HepG2 (cell line): ENCODE data around the gene PSAP. TPM values are rescaled to one million over a fixed set of nuclear protein-coding genes. Genes with fewer than 3 reads are reported as not detected.

Experiments
- CBX5 ChIP-seq: sonication (generic); formaldehyde crosslinking; IDR thresholded peaks from 2 replicates; pipeline ENCODE4 v1.4.0; 2020; ENCODE audit warnings: missing genetic modification reagents, borderline replicate concordance
- DR1 ChIP-seq: sonication (generic); formaldehyde crosslinking; IDR thresholded peaks from 2 replicates; pipeline ENCODE4 v1.8.0; 2021; ENCODE audit warnings: mild to moderate bottlenecking, missing genetic modification reagents, inconsistent platforms
- FOSL1 ChIP-seq: sonication (generic); formaldehyde crosslinking; IDR thresholded peaks from 2 replicates; pipeline ENCODE4 v1.9.0; 2021; ENCODE audit warnings: missing genetic modification reagents, borderline replicate concordance
- FOXO1 ChIP-seq: sonication (generic); formaldehyde crosslinking; IDR thresholded peaks from 2 replicates; pipeline ENCODE4 v1.4.0; 2020; ENCODE audit warnings: missing genetic modification reagents
- GATA4 ChIP-seq: sonication (generic); IDR thresholded peaks from 2 replicates; pipeline ENCODE4 v1.6.1; 2016; ENCODE audit warnings: antibody characterized with exemption, low read depth, borderline replicate concordance
- KDM5B ChIP-seq: sonication (generic); formaldehyde crosslinking; IDR thresholded peaks from 2 replicates; pipeline ENCODE4 v1.4.0; 2020; ENCODE audit warnings: missing genetic modification reagents, mild to moderate bottlenecking, borderline replicate concordance
- NCOR1 ChIP-seq: fragments of 200-600 bp; sonication (generic); IDR thresholded peaks from 2 replicates; pipeline ENCODE4 v1.7.0; 2017; ENCODE audit warnings: antibody characterized with exemption, low read length, borderline replicate concordance
- RXRA ChIP-seq: sonication (generic); formaldehyde crosslinking; IDR thresholded peaks from 2 replicates; pipeline ENCODE4 v1.5.1; 2020; ENCODE audit warnings: missing genetic modification reagents
- SKI ChIP-seq: fragments of 450-650 bp; IDR thresholded peaks from one replicate; pipeline ENCODE4 v1.6.1; 2018; ENCODE audit warnings: mild to moderate bottlenecking; ENCODE audit not compliant: partially characterized antibody
- TEAD3 ChIP-seq: optimal IDR thresholded peaks from 2 replicates; pipeline ENCODE3; 2016; ENCODE audit warnings: borderline replicate concordance
- TOE1 ChIP-seq: sonication (generic); formaldehyde crosslinking; IDR thresholded peaks from 2 replicates; pipeline ENCODE4 v1.4.0; 2020; ENCODE audit warnings: mild to moderate bottlenecking, missing genetic modification reagents
- ZFX ChIP-seq: sonication (generic); formaldehyde crosslinking; IDR thresholded peaks from 2 replicates; pipeline ENCODE4 v1.4.0; 2020; ENCODE audit warnings: mild to moderate bottlenecking, low read depth, missing genetic modification reagents, moderate library complexity
- ZNF224 ChIP-seq: sonication (generic); formaldehyde crosslinking; IDR thresholded peaks from 2 replicates; pipeline ENCODE4 v1.5.0; 2020; ENCODE audit warnings: mild to moderate bottlenecking, missing genetic modification reagents
- ZNF773 ChIP-seq: sonication (generic); formaldehyde crosslinking; IDR thresholded peaks from 2 replicates; pipeline ENCODE4 v1.4.0; 2020; ENCODE audit warnings: missing genetic modification reagents, borderline replicate concordance
- ZNF891 ChIP-seq: sonication (generic); formaldehyde crosslinking; IDR thresholded peaks from 2 replicates; pipeline ENCODE4 v1.5.0; 2020; ENCODE audit warnings: mild to moderate bottlenecking, missing genetic modification reagents
- polyA plus RNA-seq, 8 experiments: library from polyadenylated mRNA; depleted of rRNA in 3 of 8; stranded (reverse) in 7 of 8; unstranded in 1 of 8; fragments of >200 nt; fragmentation: Illumina TruSeq in 4 of 8; extraction: Trizol in 4 of 8; gene quantifications; 2 replicates each; pipeline versions ENCODE4 v1.2.1 to v1.2.3, GENCODE V29; 2011 to 2016; ENCODE audit warnings: low read depth in 4 of 8, missing spikeins in 1 of 8, mixed read lengths in 1 of 8; ENCODE audit not compliant: insufficient read depth in 1 of 8
- total RNA-seq, 5 experiments: library from RNA; depleted of rRNA; stranded (reverse); fragments of >200 nt; fragmentation: Illumina TruSeq; extraction: Trizol; gene quantifications; 2 replicates each; pipeline ENCODE4 v1.2.3, GENCODE V29; 2016; ENCODE audit warnings: low read depth in 1 of 5
- TF ChIP-seq, protein P1 (sequence below): sonication (generic); formaldehyde crosslinking; conservative IDR thresholded peaks from 2 replicates; pipeline ENCODE4 v1.4.0; 2020; ENCODE audit warnings: mild to moderate bottlenecking, missing genetic modification reagents, moderate library complexity
- TF ChIP-seq, protein P2 (sequence below): sonication (generic); formaldehyde crosslinking; IDR thresholded peaks from 2 replicates; pipeline ENCODE4 v1.4.0; 2020; ENCODE audit warnings: missing genetic modification reagents
- TF ChIP-seq, protein P3 (sequence below): sonication (generic); formaldehyde crosslinking; IDR thresholded peaks from 2 replicates; pipeline ENCODE4 v1.4.0; 2020; ENCODE audit warnings: mild to moderate bottlenecking, missing genetic modification reagents, borderline replicate concordance
- TF ChIP-seq, protein P4 (sequence below): sonication (generic); formaldehyde crosslinking; IDR thresholded peaks from 2 replicates; pipeline ENCODE4 v1.4.0; 2020; ENCODE audit warnings: mild to moderate bottlenecking, missing genetic modification reagents

The PSAP gene
- total and polyA plus RNA-seq, 2 of the 13 experiments (the other 11 are each of a cell fraction or from before 2014, with no cell fraction given) = 323 to 643 TPM

DNA sequence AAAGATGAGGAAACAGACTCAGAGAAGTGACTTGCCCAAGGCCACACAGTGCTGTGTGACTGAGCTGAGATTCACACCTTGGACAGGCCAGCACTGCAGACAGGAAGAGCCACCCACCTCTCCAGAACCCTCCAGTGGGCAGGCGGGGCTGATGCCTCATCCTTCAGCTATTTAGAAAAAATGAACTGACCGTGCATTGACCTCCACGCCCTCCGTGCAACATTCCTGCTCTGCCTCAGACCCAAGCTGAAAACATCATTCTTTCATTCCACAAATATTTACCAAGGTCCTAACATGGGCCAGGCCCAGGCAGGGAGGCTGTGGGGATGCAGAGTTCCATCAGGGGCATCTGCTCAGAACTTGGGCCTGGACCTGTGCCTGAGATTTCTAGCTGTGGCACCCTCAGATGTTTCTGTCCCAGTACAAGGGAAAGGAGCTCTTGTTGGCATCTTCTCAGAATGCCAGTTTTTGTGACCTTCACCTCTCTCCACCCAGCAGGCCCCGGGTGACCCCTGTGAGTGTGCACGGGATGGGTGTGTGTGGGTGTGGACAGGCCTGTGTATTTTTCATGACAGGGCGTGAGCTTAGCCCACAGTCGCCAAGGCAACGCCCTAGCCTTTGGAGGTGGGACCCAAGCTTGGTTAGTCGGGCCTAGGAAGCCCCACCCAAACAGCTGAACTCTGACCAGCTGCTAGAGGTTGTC, 84.2 kb downstream of the PSAP start (continued):
- TF ChIP-seq, protein P1, sequence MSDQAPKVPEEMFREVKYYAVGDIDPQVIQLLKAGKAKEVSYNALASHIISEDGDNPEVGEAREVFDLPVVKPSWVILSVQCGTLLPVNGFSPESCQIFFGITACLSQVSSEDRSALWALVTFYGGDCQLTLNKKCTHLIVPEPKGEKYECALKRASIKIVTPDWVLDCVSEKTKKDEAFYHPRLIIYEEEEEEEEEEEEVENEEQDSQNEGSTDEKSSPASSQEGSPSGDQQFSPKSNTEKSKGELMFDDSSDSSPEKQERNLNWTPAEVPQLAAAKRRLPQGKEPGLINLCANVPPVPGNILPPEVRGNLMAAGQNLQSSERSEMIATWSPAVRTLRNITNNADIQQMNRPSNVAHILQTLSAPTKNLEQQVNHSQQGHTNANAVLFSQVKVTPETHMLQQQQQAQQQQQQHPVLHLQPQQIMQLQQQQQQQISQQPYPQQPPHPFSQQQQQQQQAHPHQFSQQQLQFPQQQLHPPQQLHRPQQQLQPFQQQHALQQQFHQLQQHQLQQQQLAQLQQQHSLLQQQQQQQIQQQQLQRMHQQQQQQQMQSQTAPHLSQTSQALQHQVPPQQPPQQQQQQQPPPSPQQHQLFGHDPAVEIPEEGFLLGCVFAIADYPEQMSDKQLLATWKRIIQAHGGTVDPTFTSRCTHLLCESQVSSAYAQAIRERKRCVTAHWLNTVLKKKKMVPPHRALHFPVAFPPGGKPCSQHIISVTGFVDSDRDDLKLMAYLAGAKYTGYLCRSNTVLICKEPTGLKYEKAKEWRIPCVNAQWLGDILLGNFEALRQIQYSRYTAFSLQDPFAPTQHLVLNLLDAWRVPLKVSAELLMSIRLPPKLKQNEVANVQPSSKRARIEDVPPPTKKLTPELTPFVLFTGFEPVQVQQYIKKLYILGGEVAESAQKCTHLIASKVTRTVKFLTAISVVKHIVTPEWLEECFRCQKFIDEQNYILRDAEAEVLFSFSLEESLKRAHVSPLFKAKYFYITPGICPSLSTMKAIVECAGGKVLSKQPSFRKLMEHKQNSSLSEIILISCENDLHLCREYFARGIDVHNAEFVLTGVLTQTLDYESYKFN = 0 out of 2 replicates have a peak, but pooled peaks have one; percentile 25
- TF ChIP-seq, protein P2, sequence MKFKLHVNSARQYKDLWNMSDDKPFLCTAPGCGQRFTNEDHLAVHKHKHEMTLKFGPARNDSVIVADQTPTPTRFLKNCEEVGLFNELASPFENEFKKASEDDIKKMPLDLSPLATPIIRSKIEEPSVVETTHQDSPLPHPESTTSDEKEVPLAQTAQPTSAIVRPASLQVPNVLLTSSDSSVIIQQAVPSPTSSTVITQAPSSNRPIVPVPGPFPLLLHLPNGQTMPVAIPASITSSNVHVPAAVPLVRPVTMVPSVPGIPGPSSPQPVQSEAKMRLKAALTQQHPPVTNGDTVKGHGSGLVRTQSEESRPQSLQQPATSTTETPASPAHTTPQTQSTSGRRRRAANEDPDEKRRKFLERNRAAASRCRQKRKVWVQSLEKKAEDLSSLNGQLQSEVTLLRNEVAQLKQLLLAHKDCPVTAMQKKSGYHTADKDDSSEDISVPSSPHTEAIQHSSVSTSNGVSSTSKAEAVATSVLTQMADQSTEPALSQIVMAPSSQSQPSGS (CRISPR knock-in tag) = peak; percentile 31; the same call in 1 of the 2 replicates
- 0 out of 2 replicates have a peak, but pooled peaks have one; percentile 25 for TF ChIP-seq KDM5B (CRISPR knock-in tag)
- no peak for TF ChIP-seq ZNF891 (CRISPR knock-in tag)
- peak; percentile 80; the same call in 1 of the 2 replicates for TF ChIP-seq FOSL1 (CRISPR knock-in tag)
- 0 out of 2 replicates have a peak, but pooled peaks have one; percentile 19 for TF ChIP-seq ZNF224
- no peak for TF ChIP-seq DR1 (CRISPR knock-in tag)
- no peak for TF ChIP-seq TOE1 (CRISPR knock-in tag)
- TF ChIP-seq TEAD3 (CRISPR knock-in tag) = peak; percentile 98
- TF ChIP-seq NCOR1 = peak; percentile 41; the same call in 1 of the 2 replicates
- TF ChIP-seq, protein P3, sequence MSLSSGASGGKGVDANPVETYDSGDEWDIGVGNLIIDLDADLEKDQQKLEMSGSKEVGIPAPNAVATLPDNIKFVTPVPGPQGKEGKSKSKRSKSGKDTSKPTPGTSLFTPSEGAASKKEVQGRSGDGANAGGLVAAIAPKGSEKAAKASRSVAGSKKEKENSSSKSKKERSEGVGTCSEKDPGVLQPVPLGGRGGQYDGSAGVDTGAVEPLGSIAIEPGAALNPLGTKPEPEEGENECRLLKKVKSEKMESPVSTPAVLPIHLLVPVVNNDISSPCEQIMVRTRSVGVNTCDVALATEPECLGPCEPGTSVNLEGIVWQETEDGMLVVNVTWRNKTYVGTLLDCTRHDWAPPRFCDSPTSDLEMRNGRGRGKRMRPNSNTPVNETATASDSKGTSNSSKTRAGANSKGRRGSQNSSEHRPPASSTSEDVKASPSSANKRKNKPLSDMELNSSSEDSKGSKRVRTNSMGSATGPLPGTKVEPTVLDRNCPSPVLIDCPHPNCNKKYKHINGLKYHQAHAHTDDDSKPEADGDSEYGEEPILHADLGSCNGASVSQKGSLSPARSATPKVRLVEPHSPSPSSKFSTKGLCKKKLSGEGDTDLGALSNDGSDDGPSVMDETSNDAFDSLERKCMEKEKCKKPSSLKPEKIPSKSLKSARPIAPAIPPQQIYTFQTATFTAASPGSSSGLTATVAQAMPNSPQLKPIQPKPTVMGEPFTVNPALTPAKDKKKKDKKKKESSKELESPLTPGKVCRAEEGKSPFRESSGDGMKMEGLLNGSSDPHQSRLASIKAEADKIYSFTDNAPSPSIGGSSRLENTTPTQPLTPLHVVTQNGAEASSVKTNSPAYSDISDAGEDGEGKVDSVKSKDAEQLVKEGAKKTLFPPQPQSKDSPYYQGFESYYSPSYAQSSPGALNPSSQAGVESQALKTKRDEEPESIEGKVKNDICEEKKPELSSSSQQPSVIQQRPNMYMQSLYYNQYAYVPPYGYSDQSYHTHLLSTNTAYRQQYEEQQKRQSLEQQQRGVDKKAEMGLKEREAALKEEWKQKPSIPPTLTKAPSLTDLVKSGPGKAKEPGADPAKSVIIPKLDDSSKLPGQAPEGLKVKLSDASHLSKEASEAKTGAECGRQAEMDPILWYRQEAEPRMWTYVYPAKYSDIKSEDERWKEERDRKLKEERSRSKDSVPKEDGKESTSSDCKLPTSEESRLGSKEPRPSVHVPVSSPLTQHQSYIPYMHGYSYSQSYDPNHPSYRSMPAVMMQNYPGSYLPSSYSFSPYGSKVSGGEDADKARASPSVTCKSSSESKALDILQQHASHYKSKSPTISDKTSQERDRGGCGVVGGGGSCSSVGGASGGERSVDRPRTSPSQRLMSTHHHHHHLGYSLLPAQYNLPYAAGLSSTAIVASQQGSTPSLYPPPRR (CRISPR knock-in tag) = no peak
- TF ChIP-seq, protein P4, sequence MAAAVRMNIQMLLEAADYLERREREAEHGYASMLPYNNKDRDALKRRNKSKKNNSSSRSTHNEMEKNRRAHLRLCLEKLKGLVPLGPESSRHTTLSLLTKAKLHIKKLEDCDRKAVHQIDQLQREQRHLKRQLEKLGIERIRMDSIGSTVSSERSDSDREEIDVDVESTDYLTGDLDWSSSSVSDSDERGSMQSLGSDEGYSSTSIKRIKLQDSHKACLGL (CRISPR knock-in tag) = no peak
- TF ChIP-seq ZFX = peak; percentile 13; the same call in 1 of the 2 replicates
- TF ChIP-seq SKI = peak; percentile 18
- no peak for TF ChIP-seq GATA4
- peak; percentile 25; the same call in 1 of the 2 replicates for TF ChIP-seq CBX5 (CRISPR knock-in tag)
- TF ChIP-seq ZNF773 (CRISPR knock-in tag) = no peak
- peak; percentile 65; the same call in 1 of the 2 replicates for TF ChIP-seq FOXO1 (CRISPR knock-in tag)
- TF ChIP-seq RXRA (CRISPR knock-in tag) = peak; percentile 97
